ENCODE data around the gene OR7G2. TPM values are rescaled to one million over a fixed set of nuclear protein-coding genes. Genes with fewer than 3 reads are reported as not detected.

The OR7G2 gene
- total RNA-seq, 6 donors from 2014 or later, result not detected

DNA sequence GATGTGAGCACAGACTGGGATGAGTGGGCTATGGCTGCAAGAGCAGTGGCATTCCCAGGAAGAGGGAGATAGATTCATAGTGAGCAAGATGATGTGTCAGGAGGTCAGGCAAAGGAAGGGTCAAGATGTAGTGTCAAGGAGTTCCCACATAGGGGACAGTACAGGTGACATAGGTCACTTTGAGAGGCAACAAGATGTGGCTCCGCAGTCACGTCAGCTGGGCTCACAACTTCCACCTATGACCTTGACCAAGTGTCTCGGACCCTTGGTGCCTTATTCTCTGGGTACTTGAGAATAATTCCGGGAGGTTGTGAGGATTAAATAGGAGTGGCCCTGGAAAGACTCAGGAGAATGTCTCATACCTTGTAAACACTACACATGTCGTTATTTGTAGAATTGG lies 43.4 kb upstream of the OR7G2 start:
- no peaks in the 10 kb centered on the region for H3K27me3 ChIP-seq
- WGBS, 2 donors, result 95 to 98% methylated on average over 5 of the region's 5 CpGs
- TF ChIP-seq EP300 (IDR thresholded peaks at IDR 0.05), result no peak
- no peak for TF ChIP-seq POLR2A (IDR thresholded peaks at IDR 0.05)
- no peak for TF ChIP-seq POLR2AphosphoS5 (IDR thresholded peaks at IDR 0.05)
- TF ChIP-seq, protein P1, sequence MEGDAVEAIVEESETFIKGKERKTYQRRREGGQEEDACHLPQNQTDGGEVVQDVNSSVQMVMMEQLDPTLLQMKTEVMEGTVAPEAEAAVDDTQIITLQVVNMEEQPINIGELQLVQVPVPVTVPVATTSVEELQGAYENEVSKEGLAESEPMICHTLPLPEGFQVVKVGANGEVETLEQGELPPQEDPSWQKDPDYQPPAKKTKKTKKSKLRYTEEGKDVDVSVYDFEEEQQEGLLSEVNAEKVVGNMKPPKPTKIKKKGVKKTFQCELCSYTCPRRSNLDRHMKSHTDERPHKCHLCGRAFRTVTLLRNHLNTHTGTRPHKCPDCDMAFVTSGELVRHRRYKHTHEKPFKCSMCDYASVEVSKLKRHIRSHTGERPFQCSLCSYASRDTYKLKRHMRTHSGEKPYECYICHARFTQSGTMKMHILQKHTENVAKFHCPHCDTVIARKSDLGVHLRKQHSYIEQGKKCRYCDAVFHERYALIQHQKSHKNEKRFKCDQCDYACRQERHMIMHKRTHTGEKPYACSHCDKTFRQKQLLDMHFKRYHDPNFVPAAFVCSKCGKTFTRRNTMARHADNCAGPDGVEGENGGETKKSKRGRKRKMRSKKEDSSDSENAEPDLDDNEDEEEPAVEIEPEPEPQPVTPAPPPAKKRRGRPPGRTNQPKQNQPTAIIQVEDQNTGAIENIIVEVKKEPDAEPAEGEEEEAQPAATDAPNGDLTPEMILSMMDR (IDR thresholded peaks at IDR 0.05), result no peak
- H3K27ac ChIP-seq, result no peak overlapping the region
- DNase-seq, result no peak
- no peak overlapping the region for H3K4me3 ChIP-seq
- peaks cover under 1 to 37% (median 30%) of the 10 kb centered on the region in 4 donors for H3K9me3 ChIP-seq
- no peak for ATAC-seq (ENCODE audit: low FRiP score in 2 of 2)
- H3K36me3 ChIP-seq, result peaks cover 0 to 32% (median 11%) of the 10 kb centered on the region in 4 donors
- no peaks in the 10 kb centered on the region for H3K4me1 ChIP-seq

DNA sequence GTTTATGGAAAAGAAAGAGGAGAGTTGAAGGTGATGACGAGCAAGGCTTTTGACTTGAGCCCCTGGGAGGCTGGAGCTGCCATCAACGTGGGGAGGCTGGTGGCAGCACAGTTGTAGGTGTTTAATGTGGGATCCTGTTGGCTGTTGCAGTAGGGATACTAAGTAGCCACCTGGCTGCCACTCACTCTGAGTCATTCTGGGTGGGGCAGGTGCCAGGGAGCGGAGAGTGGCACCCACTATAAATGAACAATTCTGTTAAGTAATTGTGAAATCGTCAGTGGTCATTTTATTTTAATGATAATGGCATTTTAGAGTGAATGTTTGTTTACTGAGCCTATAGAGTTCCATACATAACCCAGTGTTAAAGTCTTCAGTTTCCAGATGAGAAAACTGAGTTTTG lies 42.7 kb upstream of the OR7G2 start:
- Histone ChIP-seq H3K4me3 (no peak overlapping the region), H3K27me3 (no peaks in the 10 kb centered on the region), H3K9me3 (peaks cover 7 to 38% (median 31%) of the 10 kb centered on the region in 4 donors), H3K27ac (no peak overlapping the region), H3K36me3 (peaks cover 0 to 37% (median 11%) of the 10 kb centered on the region in 4 donors), H3K4me1 (no peaks in the 10 kb centered on the region)
- no peak for TF ChIP-seq POLR2AphosphoS5 (IDR thresholded peaks at IDR 0.05)
- no peak for TF ChIP-seq EP300 (IDR thresholded peaks at IDR 0.05)
- TF ChIP-seq, protein P1 (IDR thresholded peaks at IDR 0.05), result no peak
- no peak for TF ChIP-seq POLR2A (IDR thresholded peaks at IDR 0.05)
- DNase-seq (no peak), ATAC-seq (ENCODE audit: low FRiP score in 2 of 2) (no peak)
- 86 to 96% methylated on average over 4 of the region's 4 CpGs for WGBS, 2 donors

DNA sequence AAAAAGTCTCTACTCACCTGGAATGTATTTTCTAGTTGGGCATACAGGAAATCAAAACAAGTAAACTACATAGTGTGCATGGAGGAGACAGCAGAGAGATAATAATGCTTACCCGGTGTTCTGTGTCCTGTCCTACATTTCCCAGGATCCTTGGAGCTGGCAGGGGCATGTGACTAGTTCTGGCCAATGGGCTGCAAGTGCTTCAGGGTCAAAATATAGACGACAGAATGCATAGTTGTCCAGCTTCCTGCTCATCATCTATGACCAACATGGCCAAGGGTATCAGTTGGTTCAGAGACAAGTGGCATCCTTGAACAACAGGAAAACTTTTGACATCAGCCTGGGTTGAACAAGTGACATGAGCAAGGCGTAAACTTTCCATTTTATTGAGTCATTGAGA lies 41.4 kb upstream of the OR7G2 start:
- WGBS, 2 donors, result 86 to 92% methylated on average over 3 of the region's 3 CpGs
- Histone ChIP-seq H3K9me3 (peaks cover 17 to 41% (median 32%) of the 10 kb centered on the region in 4 donors), H3K27me3 (no peaks in the 10 kb centered on the region), H3K36me3 (peaks cover 0 to 42% (median 10%) of the 10 kb centered on the region in 4 donors), H3K4me1 (no peaks in the 10 kb centered on the region), H3K27ac (no peak overlapping the region), H3K4me3 (no peak overlapping the region)
- TF ChIP-seq EP300 (IDR thresholded peaks at IDR 0.05), result no peak
- TF ChIP-seq, protein P1 (IDR thresholded peaks at IDR 0.05), result no peak
- no peak for TF ChIP-seq POLR2A (IDR thresholded peaks at IDR 0.05)
- TF ChIP-seq POLR2AphosphoS5 (IDR thresholded peaks at IDR 0.05), result no peak
- DNase-seq (no peak), ATAC-seq (ENCODE audit: low FRiP score in 2 of 2) (no peak)

DNA sequence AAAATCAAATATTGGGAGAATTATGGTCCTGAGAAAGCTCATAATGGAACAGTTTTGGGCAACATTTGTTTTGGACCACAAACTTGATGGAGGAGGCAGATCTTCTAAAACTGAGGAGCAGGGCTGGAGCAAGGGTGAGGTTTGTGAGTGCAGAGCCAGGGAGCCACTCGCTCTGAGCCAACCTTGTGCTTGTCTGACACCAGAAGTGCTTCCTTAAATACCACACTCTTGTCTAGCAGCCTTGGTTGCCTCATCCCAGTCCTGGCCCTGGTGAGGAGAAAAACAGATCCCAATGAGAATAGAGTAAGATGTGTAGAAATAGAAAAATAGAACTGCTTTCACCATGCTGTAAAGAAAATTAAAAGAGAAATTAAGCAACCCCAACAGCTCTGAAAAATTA lies 39.6 kb upstream of the OR7G2 start:
- WGBS, 2 donors, result 92 to 93% methylated on average over 1 of the region's 1 CpG
- TF ChIP-seq EP300 (IDR thresholded peaks at IDR 0.05) (no peak), POLR2A (IDR thresholded peaks at IDR 0.05) (no peak), POLR2AphosphoS5 (IDR thresholded peaks at IDR 0.05) (no peak)
- TF ChIP-seq, protein P1 (IDR thresholded peaks at IDR 0.05), result no peak
- no peaks in the 10 kb centered on the region for H3K27me3 ChIP-seq
- no peak for DNase-seq
- H3K9me3 ChIP-seq, result peaks cover 17 to 30% (median 22%) of the 10 kb centered on the region in 4 donors
- ATAC-seq (ENCODE audit: low FRiP score in 2 of 2), result no peak
- H3K4me3 ChIP-seq, result no peak overlapping the region
- peaks cover under 1 to 6% (median 4%) of the 10 kb centered on the region in 4 donors for H3K4me1 ChIP-seq
- no peak overlapping the region for H3K27ac ChIP-seq
- H3K36me3 ChIP-seq, result peaks cover 0 to 26% (median 1%) of the 10 kb centered on the region in 4 donors

DNA sequence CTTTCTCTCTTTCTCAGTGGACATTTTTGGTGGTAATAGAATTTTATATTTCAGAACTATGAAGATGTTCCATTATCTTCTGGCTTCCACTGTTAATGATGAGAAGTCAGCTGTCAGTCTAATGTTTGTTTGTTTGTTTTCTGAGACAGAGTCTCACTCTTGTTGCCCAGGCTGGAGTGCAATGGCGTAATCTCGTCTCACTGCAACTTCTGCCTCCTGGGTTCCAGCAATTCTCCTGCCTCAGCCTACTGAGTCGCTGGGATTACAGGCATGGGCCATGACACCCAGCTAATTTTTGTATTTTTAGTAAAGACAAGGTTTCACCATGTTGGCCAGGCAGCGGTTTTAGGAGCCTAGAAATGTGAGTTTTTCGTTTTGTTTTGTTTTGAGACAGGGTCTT lies 37.6 kb upstream of the OR7G2 start:
- ATAC-seq (ENCODE audit: low FRiP score in 2 of 2) (no peak), DNase-seq (no peak)
- Histone ChIP-seq H3K27me3 (no peaks in the 10 kb centered on the region), H3K4me1 (peaks cover 12 to 20% (median 14%) of the 10 kb centered on the region in 4 donors), H3K4me3 (no peak overlapping the region), H3K27ac (no peak overlapping the region), H3K36me3 (peaks cover 0 to 26% (median 1%) of the 10 kb centered on the region in 4 donors), H3K9me3 (peaks cover 17 to 21% (median 21%) of the 10 kb centered on the region in 4 donors)
- WGBS, 2 donors, result 97 to 100% methylated on average over 5 of the region's 5 CpGs
- no peak for TF ChIP-seq EP300 (IDR thresholded peaks at IDR 0.05)
- TF ChIP-seq POLR2A (IDR thresholded peaks at IDR 0.05), result no peak
- no peak for TF ChIP-seq POLR2AphosphoS5 (IDR thresholded peaks at IDR 0.05)
- TF ChIP-seq, protein P1 (IDR thresholded peaks at IDR 0.05), result no peak

All from upper lobe of left lung (tissue), 6 donors.